IPS-20b (cell line): Measurements from ENCODE around the gene ENPP6.

Experiments
- H3K27ac ChIP-seq: one replicate; pipeline ENCODE4 v1.5.1; 2013; ENCODE audit warnings: low read length
- H3K27me3 ChIP-seq: 2 replicates; pipeline ENCODE4 v1.6.1; 2013; ENCODE audit warnings: mild to moderate bottlenecking, low read length, inconsistent platforms; ENCODE audit not compliant: insufficient read depth
- H3K36me3 ChIP-seq: 2 replicates; pipeline ENCODE4 v1.6.1; 2013; ENCODE audit warnings: low read depth, mild to moderate bottlenecking, inconsistent platforms, low read length, moderate library complexity; ENCODE audit not compliant: insufficient read depth
- H3K4me1 ChIP-seq: 2 replicates; pipeline ENCODE4 v1.6.1; 2013; ENCODE audit warnings: mild to moderate bottlenecking, control low read depth, inconsistent platforms, low read length, moderate library complexity; ENCODE audit not compliant: insufficient read depth
- H3K4me3 ChIP-seq: 2 replicates; pipeline ENCODE4 v1.5.1; 2013; ENCODE audit warnings: mild to moderate bottlenecking, low read length, inconsistent platforms
- H3K9ac ChIP-seq: 2 replicates; pipeline ENCODE4 v1.6.1; 2013; ENCODE audit warnings: low read depth, mild to moderate bottlenecking, inconsistent platforms, low read length, moderate library complexity
- H3K9me3 ChIP-seq: 2 replicates; pipeline ENCODE4 v1.6.1; 2013; ENCODE audit warnings: mild to moderate bottlenecking, low read depth, low read length, inconsistent platforms; ENCODE audit not compliant: insufficient read depth

The ENPP6 gene

GRCh38 chr4:184253072-184253420, 35.4 kb upstream of the ENPP6 start:
- Histone ChIP-seq H3K27ac (no peak overlapping the region), H3K4me1 (no peaks in the 10 kb centered on the region), H3K4me3 (no peak overlapping the region)

DNA sequence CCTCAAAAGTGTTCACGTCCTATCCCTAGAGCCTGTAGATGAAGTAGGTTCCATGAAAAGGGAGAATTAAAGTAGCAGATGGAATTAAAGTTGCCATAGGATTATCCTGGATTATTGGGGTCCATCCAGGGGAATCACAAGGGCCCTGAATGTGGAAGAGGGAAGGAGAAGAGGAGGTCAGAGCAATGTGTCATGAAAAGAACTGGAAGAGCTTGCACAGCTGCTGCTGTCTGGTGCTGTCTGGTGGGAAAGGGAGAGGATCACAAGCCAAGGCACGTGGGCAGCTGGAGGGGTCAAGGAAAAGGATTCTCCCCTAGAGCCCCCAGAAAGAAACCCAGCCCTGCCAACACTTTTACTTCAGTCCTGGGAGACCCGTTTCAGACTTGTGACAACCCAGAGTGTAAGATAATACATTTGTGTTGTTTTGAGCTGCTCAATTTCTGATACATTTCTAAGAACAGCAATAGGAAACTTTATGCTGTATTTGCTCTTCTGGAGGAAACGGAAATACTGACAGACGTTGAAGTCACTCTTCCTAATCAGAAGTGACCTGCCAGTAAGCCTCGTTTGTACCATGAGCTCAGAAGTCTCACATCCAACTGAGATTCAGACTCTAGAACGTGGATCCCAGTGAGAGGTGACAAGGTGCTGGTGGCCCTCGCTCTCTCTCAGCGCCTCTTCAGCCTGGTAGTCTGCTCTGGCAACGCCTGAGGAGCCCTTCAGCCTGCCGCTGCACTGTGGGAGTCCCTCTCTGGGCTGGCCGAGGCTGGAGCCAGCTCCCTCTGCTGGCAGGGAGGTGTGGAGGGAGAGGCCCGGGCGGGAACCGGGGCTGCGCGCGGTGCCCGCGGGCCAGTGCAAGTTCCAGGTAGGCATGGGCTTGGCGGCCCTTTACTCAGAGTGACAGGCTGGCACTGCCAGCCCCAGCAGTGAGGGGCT, 34.7 kb upstream of the ENPP6 start:
- Histone ChIP-seq H3K36me3 (no peaks in the 10 kb centered on the region), H3K9ac (no peak overlapping the region), H3K4me1 (no peaks in the 10 kb centered on the region), H3K4me3 (no peak overlapping the region), H3K27me3 (no peaks in the 10 kb centered on the region), H3K27ac (no peak overlapping the region), H3K9me3 (peaks cover 7% of the 10 kb centered on the region; the same call in 1 of the 2 replicates)

More at GRCh38 chr4:184253072-184253420, 35.4 kb upstream of the ENPP6 start:
- Histone ChIP-seq H3K9ac (no peak overlapping the region), H3K36me3 (no peaks in the 10 kb centered on the region), H3K9me3 (peaks cover 7% of the 10 kb centered on the region; the same call in 1 of the 2 replicates), H3K27me3 (no peaks in the 10 kb centered on the region)

GRCh38 chr4:184251670-184251980, 34.0 kb upstream of the ENPP6 start:
- H3K27ac ChIP-seq: no peak overlapping the region
- H3K27me3 ChIP-seq: no peaks in the 10 kb centered on the region
- H3K4me1 ChIP-seq: no peaks in the 10 kb centered on the region

GRCh38 chr4:184250795-184251669, 33.4 kb upstream of the ENPP6 start:
- Histone ChIP-seq H3K27me3 (no peaks in the 10 kb centered on the region), H3K4me1 (no peaks in the 10 kb centered on the region), H3K27ac (no peak overlapping the region)

More at GRCh38 chr4:184251670-184251980, 34.0 kb upstream of the ENPP6 start:
- Histone ChIP-seq H3K36me3 (no peaks in the 10 kb centered on the region), H3K9ac (no peak overlapping the region), H3K9me3 (peaks cover 7% of the 10 kb centered on the region; the same call in 1 of the 2 replicates), H3K4me3 (no peak overlapping the region)

DNA sequence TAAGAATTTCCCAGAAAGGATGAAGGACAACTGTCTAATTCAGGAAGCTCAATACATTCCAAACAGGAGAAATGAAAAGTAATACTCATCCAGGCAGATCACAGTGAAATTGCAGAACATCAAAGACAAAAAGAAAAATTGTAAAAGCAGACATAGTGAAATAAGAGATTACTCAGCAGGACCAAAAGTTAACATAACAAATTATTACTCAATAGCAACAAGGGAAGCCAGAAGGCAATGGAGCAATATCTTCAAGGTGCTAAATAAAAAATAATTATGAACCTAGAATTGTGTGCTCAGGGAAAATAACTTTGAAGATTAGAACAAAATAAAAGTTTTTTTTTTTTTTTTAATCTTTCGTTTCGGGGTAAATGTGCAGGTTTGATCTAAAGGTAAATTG, 30.5 kb upstream of the ENPP6 start:
- Histone ChIP-seq H3K9ac (no peak overlapping the region), H3K36me3 (no peaks in the 10 kb centered on the region)

More at GRCh38 chr4:184250795-184251669, 33.4 kb upstream of the ENPP6 start:
- Histone ChIP-seq H3K4me3 (no peak overlapping the region), H3K9me3 (peaks cover 7% of the 10 kb centered on the region; the same call in 1 of the 2 replicates), H3K9ac (no peak overlapping the region), H3K36me3 (no peaks in the 10 kb centered on the region)

DNA sequence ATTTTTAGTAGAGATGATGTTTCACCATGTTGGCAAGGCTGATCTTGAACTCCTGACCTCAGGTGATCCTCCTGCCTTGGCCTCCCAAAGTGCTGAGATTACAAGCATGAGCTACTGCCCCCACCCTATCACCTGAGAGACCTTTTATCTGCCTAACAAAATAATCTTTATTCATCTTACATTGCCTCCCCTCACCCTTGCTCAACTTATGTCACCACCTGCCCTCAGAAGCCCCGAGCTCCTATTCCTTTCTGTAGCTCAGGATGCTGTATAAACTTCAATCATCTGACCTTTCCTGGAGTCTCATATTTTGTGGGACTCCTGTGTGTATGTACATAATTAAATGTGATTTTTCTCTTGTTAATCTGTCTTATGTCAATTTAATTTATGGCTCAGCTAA, 29.7 kb upstream of the ENPP6 start:
- no peaks in the 10 kb centered on the region for H3K27me3 ChIP-seq

More for the DNA sequence above, 30.5 kb upstream of the ENPP6 start:
- no peaks in the 10 kb centered on the region for H3K4me1 ChIP-seq
- H3K27me3 ChIP-seq: no peaks in the 10 kb centered on the region
- no peak overlapping the region for H3K4me3 ChIP-seq
- peaks cover 7% of the 10 kb centered on the region; the same call in 1 of the 2 replicates for H3K9me3 ChIP-seq
- H3K27ac ChIP-seq: no peak overlapping the region

GRCh38 chr4:184246426-184246825, 28.8 kb upstream of the ENPP6 start:
- no peaks in the 10 kb centered on the region for H3K9me3 ChIP-seq
- H3K4me3 ChIP-seq: no peak overlapping the region
- H3K27me3 ChIP-seq: no peaks in the 10 kb centered on the region
- no peak overlapping the region for H3K9ac ChIP-seq
- H3K4me1 ChIP-seq: no peaks in the 10 kb centered on the region
- no peaks in the 10 kb centered on the region for H3K36me3 ChIP-seq
- H3K27ac ChIP-seq: no peak overlapping the region

More for the DNA sequence above, 29.7 kb upstream of the ENPP6 start:
- Histone ChIP-seq H3K4me3 (no peak overlapping the region), H3K9ac (no peak overlapping the region), H3K36me3 (no peaks in the 10 kb centered on the region), H3K27ac (no peak overlapping the region), H3K4me1 (no peaks in the 10 kb centered on the region), H3K9me3 (peaks cover 3% of the 10 kb centered on the region; the same call in 1 of the 2 replicates)

DNA sequence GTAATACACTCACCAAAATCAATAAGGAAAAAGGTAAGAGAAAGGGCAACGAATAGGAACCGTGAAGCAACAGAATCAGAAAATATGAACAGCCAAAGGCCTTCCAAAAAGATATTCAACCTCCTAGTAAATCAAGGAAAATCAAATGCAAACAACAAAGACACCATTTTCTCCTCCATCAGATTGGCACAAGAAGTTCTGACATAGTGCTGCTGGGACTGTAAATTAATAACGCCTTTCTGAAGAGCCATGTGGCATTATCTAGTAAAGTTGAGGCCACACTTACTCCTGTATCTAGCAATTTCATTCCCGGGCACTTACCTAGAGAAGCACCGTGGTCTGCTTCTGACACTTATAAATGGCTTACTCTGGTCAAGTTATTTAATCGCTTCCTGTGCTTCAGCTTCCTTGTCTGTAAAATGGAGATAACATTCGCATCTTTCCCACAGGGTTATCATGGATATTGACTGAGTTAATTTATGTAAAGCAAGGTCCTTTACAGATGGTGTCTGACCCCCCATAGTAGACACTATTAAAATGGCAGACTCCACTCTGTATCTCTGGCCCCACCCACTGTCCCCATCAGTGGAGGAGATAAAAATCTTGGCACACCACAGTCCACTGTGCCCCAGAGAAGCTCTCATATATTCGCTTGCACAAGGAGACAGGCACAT, 20.5 kb upstream of the ENPP6 start:
- Histone ChIP-seq H3K27me3 (no peaks in the 10 kb centered on the region), H3K36me3 (no peaks in the 10 kb centered on the region), H3K4me3 (no peak overlapping the region), H3K9me3 (no peaks in the 10 kb centered on the region), H3K27ac (no peak overlapping the region), H3K4me1 (no peaks in the 10 kb centered on the region), H3K9ac (no peak overlapping the region)

DNA sequence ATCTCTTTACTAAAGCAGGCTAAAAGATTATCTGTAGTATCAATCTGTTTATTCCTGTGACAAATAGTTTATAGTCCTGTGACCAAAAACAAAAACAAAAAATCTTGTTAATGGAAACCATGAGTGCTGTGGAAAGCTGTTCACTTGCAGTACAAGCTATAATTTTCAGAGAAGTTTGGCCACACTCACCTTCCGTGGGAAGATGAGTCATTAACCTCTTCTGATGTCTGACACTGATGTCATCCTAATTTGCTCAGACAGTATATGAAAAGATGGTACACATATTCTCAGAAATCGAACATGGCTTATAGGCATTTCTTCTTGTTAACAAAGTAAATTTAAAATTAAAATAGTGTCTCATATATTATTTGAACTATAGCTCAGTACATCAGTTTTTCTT, 19.9 kb upstream of the ENPP6 start:
- Histone ChIP-seq H3K36me3 (no peaks in the 10 kb centered on the region), H3K4me1 (no peaks in the 10 kb centered on the region), H3K4me3 (no peak overlapping the region), H3K27me3 (no peaks in the 10 kb centered on the region), H3K27ac (no peak overlapping the region), H3K9ac (no peak overlapping the region), H3K9me3 (no peaks in the 10 kb centered on the region)

DNA sequence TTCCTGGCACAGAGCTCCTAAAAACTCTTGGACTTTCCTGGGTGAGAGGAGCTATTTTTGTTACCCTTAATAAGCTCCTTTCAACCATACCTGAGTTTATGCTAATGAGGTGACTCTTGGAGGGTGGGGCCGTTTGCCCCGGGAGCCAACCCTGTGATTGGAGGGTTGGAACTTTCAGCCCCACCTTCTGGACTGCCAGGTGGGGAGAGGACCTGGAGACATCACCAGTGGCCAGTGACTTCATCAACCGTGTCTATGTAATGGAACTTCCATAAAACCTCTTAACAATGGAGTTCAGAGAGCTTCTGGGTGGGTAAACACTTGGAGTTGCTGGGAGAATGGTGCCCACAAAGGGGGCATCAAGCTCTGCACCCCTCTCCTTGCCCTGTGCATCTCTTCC, 17.9 kb upstream of the ENPP6 start:
- Histone ChIP-seq H3K36me3 (no peaks in the 10 kb centered on the region), H3K27ac (no peak overlapping the region), H3K9me3 (no peaks in the 10 kb centered on the region), H3K4me1 (no peaks in the 10 kb centered on the region), H3K27me3 (no peaks in the 10 kb centered on the region), H3K9ac (no peak overlapping the region), H3K4me3 (no peak overlapping the region)

GRCh38 chr4:184234155-184234554, 16.5 kb upstream of the ENPP6 start:
- no peaks in the 10 kb centered on the region for H3K27me3 ChIP-seq
- no peak overlapping the region for H3K27ac ChIP-seq
- no peaks in the 10 kb centered on the region for H3K36me3 ChIP-seq
- H3K4me1 ChIP-seq: no peaks in the 10 kb centered on the region
- no peak overlapping the region for H3K4me3 ChIP-seq
- no peaks in the 10 kb centered on the region for H3K9me3 ChIP-seq
- no peak overlapping the region for H3K9ac ChIP-seq
